Activated CD8-positive, alpha-beta T cell treated with anti-CD3 and anti-CD28 coated beads for 36 hours (primary cell): ENCODE measurements around the gene SYK. TPM values are rescaled to one million over a fixed set of nuclear protein-coding genes. Genes with fewer than 3 reads are reported as not detected.

Experiments
- ATAC-seq: fragments of 200-7000 bp; cut with Tn5 transposase; one replicate; pipeline ENCODE4 v1.10.0; 2021; ENCODE audit warnings: mild to moderate bottlenecking, moderate library complexity
- CTCF ChIA-PET: fragments of 350-600 bp; sonication (Branson Sonifier 250); formaldehyde crosslinking; loops from one replicate; lab custom pipeline; 2021; ENCODE audit warnings: antibody characterized with exemption; lab: Charles Lee
- POLR2A ChIA-PET: fragments of 350-600 bp; sonication (Branson Sonifier 250); formaldehyde crosslinking; loops from one replicate; lab custom pipeline; 2021; ENCODE audit warnings: antibody characterized with exemption; lab: Charles Lee
- DNase-seq: peaks from one replicate; pipeline ENCODE4 v3.0.0-alpha.2; 2020
- H3K27ac Mint-ChIP-seq: one replicate; pipeline ENCODE4 v1.8.0; 2021; ENCODE audit warnings: mild to moderate bottlenecking, mixed read lengths
- H3K27me3 Mint-ChIP-seq: one replicate; pipeline ENCODE4 v1.8.0; 2021; ENCODE audit warnings: mixed read lengths
- H3K36me3 Mint-ChIP-seq: one replicate; pipeline ENCODE4 v1.8.0; 2021; ENCODE audit warnings: low read depth, mixed read lengths
- H3K4me1 Mint-ChIP-seq: one replicate; pipeline ENCODE4 v1.8.0; 2021; ENCODE audit warnings: low read depth, mixed read lengths
- H3K4me3 Mint-ChIP-seq: one replicate; pipeline ENCODE4 v1.8.0; 2021; ENCODE audit warnings: mild to moderate bottlenecking, moderate library complexity, mixed read lengths
- H3K9me3 Mint-ChIP-seq: one replicate; pipeline ENCODE4 v1.8.0; 2021; ENCODE audit warnings: mixed read lengths
- CTCF ChIP-seq: fragments of 200-600 bp; IDR thresholded peaks from one replicate; pipeline ENCODE4 v1.8.0; 2022; ENCODE audit warnings: antibody characterized with exemption, mild to moderate bottlenecking
- intact Hi-C: fragments of 100-400 bp; cut with micrococcal nuclease; formaldehyde crosslinking; loops from one replicate; pipeline ENCODE4 v1.10.0; 2022
- total RNA-seq, 2 experiments: library from RNA; stranded (reverse); gene quantifications; one replicate each; pipeline ENCODE4 v1.2.3, GENCODE V29; 2021

SYK gene
- total RNA-seq, 2 experiments from 2014 or later = 0.20 to 0.56 TPM

- Mint-ChIP-seq H3K36me3 (no peaks in the 10 kb centered on the region), H3K4me1 (no peaks in the 10 kb centered on the region), H3K4me3 (no peak overlapping the region), H3K27me3 (peaks cover 3% of the 10 kb centered on the region), H3K27ac (no peak overlapping the region), H3K9me3 (no peaks in the 10 kb centered on the region)
- CTCF ChIA-PET = interaction anchor here (0.6 to 3.5 kb wide), 32 partner anchors 10 to 1224 kb away, joined by 3 to 60 read pairs (median 4); partner anchors contain the start of gene NFIL3
- no peak for DNase-seq
- intact Hi-C loops = loop anchor here (5.0 to 10.0 kb wide), 2 partner anchors 116 to 769 kb away; no protein-coding TSS in a partner anchor
- TF ChIP-seq CTCF = no peak
- POLR2A ChIA-PET = interaction anchor here (0.6 kb wide), 1 partner anchor 129 kb away, joined by 4 read pairs; no protein-coding TSS in a partner anchor
- ATAC-seq = no peak
These were observed 114.6 kb downstream of the SYK start for GRCh38 chr9:90916147-90916734.

DNA sequence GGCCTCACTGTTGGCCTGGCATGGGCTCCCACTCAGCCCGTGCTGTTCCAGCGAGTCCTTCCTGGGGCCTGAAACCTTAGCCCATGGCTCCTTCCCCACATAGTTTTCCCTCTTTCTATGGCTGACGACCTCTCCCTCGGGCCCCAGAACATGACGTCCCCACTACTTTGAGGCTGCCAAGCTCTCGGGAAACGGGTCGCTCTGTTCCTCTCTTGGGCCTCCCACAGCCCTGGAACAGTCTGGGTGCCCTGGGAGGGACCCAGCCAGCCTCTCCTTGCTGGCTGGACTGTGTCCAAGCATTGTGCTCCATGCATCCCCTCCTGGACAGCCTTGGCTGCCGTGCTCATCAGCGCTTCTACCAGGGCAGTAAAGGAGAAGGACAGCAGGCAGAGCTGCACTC is 118.3 kb downstream of the SYK start:
- DNase-seq (no peak), ATAC-seq (no peak)
- intact Hi-C loops = loop anchor here (5.0 to 10.0 kb wide), 2 partner anchors 112 to 765 kb away; no protein-coding TSS in a partner anchor
- no peak overlapping the region for H3K4me3 Mint-ChIP-seq
- ChIA-PET POLR2A (no interaction called here), CTCF (no interaction called here)
- H3K4me1 Mint-ChIP-seq = no peaks in the 10 kb centered on the region
- H3K36me3 Mint-ChIP-seq = no peaks in the 10 kb centered on the region
- H3K9me3 Mint-ChIP-seq = no peaks in the 10 kb centered on the region
- peaks cover 11% of the 10 kb centered on the region for H3K27me3 Mint-ChIP-seq
- H3K27ac Mint-ChIP-seq = no peak overlapping the region
- TF ChIP-seq CTCF = no peak

DNA sequence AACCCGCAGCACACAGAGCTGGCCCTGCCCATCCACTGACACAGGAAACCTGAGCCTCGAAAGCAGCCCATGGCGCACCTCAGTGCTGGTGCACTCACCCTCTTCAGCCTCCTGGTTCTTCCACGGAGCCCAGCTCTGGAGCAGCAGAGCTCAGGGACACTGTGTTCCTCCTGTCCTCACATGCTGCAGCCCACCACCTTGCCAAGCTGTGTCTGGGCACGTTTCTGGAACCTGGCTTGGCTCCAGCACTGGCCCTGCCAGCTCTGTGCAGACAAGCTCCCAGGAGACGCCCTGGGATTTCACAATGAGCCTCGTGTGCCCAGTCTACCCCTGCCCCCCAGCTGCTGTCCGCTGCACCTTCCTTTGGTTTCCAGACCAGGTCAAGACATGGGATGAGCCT is 119.5 kb downstream of the SYK start:
- no peaks in the 10 kb centered on the region for H3K4me1 Mint-ChIP-seq
- ChIA-PET CTCF (interaction anchor here (1.4 kb wide), 1 partner anchor 505 kb away, joined by 3 read pairs; no protein-coding TSS in a partner anchor), POLR2A (no interaction called here)
- no peak for DNase-seq
- H3K27ac Mint-ChIP-seq = no peak overlapping the region
- ATAC-seq = no peak
- intact Hi-C loops = no loop called here
- H3K27me3 Mint-ChIP-seq = peaks cover 15% of the 10 kb centered on the region
- H3K4me3 Mint-ChIP-seq = no peak overlapping the region
- H3K9me3 Mint-ChIP-seq = no peaks in the 10 kb centered on the region
- no peak for TF ChIP-seq CTCF
- no peaks in the 10 kb centered on the region for H3K36me3 Mint-ChIP-seq

DNA sequence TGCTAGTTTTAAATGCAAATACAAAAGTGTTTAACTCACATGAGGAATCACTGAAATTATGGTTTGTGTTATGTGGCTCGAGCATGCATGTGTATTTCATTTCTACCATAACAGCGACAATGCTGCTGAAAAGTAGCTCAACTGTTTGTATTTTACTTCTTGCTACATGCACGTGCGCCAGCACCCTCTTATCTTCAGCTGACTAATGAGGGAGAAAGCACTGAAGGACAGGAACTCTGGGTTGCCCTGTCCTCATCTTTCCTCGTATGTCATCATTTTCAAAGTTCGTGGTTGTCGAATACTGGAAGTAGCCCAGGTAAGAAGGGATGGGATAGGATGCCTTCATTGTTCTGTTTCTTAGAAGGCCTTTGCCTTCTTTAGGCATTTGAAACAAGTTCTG is 120.3 kb downstream of the SYK start:
- intact Hi-C loops = no loop called here
- no peak for DNase-seq
- POLR2A ChIA-PET = no interaction called here
- Mint-ChIP-seq H3K9me3 (no peaks in the 10 kb centered on the region), H3K36me3 (no peaks in the 10 kb centered on the region), H3K4me1 (no peaks in the 10 kb centered on the region), H3K4me3 (no peak overlapping the region), H3K27ac (no peak overlapping the region), H3K27me3 (peaks cover 17% of the 10 kb centered on the region)
- CTCF ChIA-PET = interaction anchor here (1.4 kb wide), 1 partner anchor 504 kb away, joined by 3 read pairs; no protein-coding TSS in a partner anchor
- ATAC-seq = no peak
- no peak for TF ChIP-seq CTCF

DNA sequence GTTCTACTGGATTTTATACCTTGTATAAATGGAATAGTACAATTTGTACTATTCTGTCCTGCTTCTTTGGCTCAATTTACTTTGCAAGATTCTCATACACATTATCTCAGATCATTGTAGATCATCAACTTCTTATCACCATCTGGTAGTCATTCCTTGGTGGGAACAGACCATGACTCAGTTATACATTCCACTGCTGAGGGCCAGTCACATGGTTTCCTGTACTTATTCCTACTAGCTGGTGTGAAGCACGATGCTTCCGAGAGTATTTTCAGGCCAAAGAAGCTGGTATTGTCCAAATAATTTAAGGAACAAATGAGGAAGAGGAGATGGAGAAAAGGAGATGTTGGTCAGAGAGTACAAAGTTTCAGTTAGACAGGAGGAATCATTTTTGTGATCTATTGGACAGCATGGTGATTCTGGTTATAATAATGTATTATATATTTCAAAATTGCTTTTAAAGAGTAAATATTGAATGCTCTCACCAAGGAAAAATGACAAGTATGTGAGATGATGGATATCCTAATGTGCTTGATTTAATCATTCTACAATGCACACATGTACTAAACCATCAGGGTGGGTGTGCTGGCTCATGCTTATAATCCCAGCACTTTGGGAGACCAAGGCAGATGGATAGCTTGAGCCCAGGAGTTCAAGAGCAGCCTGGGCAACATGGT is 124.1 kb downstream of the SYK start:
- H3K4me1 Mint-ChIP-seq = no peaks in the 10 kb centered on the region
- H3K9me3 Mint-ChIP-seq = no peaks in the 10 kb centered on the region
- H3K27ac Mint-ChIP-seq = no peak overlapping the region
- no peak for TF ChIP-seq CTCF
- no peak overlapping the region for H3K4me3 Mint-ChIP-seq
- peaks cover 16% of the 10 kb centered on the region for H3K27me3 Mint-ChIP-seq
- no peak for DNase-seq
- H3K36me3 Mint-ChIP-seq = no peaks in the 10 kb centered on the region
- ATAC-seq = no peak
- ChIA-PET CTCF (interaction anchor here (3.0 kb wide), 1 partner anchor 11 kb away, joined by 12 read pairs; no protein-coding TSS in a partner anchor), POLR2A (no interaction called here)
- intact Hi-C loops = loop anchor here (2.0 kb wide), 1 partner anchor 13 kb away; no protein-coding TSS in a partner anchor
